Measurements from ENCODE around the gene PPARA. TPM values are rescaled to one million over a fixed set of nuclear protein-coding genes. Genes with fewer than 3 reads are reported as not detected.

Gene PPARA
- total and polyA plus RNA-seq, 2 donors (not counting 3 experiments of a cell fraction or from before 2014, with no cell fraction given), result 3.1 to 10.7 TPM

DNA sequence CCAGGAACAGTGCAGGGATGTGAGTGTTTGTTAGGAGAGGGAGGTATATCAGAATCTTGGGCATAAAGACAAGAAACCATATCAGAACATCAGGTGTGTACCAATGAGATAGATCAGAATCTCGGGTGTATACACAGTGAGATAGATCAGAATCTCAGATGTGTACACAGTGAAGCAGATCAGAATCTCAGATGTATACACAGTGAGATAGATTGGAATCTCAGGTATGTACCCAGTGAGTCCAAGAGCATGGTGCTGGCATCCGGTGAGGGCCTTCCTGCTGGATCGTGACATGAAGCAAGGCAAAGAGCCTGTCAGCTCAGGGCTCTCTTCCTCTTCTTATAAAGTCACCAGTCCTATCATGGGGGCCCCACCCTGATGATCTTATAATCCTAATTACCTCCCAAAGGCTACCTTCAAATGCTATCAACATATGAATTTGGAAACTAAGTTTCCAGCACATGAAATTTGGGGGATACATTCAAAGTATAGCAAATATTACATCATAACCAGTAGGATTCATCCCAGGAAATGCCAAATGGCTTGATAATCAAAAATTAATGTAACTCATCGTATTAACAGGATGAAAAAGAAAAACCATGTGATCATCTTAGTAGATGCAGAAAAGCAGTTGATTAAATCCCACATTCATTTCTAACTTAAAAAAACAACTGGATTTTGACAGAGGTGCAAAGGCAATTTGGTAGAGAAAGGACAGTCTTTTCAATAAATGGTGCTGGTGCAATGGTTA is 28.6 kb downstream of the PPARA start:
- H2AFZ ChIP-seq (ENCODE audit: low read depth, low read length), result no peak overlapping the region
- no peaks in the 10 kb centered on the region for H3K79me2 ChIP-seq (ENCODE audit: control insufficient read depth, insufficient read depth, low read length)
- H3K9me1 ChIP-seq (replicated peaks; ENCODE audit: control insufficient read depth, extremely low read depth, insufficient read depth, low read length), result no peaks in the 10 kb centered on the region
- intact Hi-C loops (cut with micrococcal nuclease), result no loop called here
- H3K4me2 ChIP-seq (ENCODE audit: insufficient read depth, low read length), result no peak overlapping the region
- H3K9ac ChIP-seq (replicated peaks; ENCODE audit: extremely low read depth, insufficient read depth, low read length), result no peak overlapping the region
- H3K27me3 ChIP-seq (ENCODE audit: control insufficient read depth in 2 of 2, insufficient read depth in 2 of 2, low read length in 2 of 2), result no peaks in the 10 kb centered on the region
- CTCF ChIA-PET, result no interaction called here
- no peak for TF ChIP-seq EZH2 (IDR thresholded peaks at IDR 0.05; ENCODE audit: borderline replicate concordance, low read depth, low read length, severe bottlenecking)
- no peak for TF ChIP-seq JUN (IDR thresholded peaks at IDR 0.05; ENCODE audit: borderline replicate concordance, insufficient read depth, insufficient read length, low read depth)
- TF ChIP-seq POLR2A (IDR thresholded peaks at IDR 0.05; ENCODE audit: low read depth, low read length), result no peak
- no peak for TF ChIP-seq GATA2 (IDR thresholded peaks at IDR 0.05; ENCODE audit: insufficient read depth, insufficient read length, low read depth, low read length)
- TF ChIP-seq, protein P1, sequence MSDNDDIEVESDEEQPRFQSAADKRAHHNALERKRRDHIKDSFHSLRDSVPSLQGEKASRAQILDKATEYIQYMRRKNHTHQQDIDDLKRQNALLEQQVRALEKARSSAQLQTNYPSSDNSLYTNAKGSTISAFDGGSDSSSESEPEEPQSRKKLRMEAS (IDR thresholded peaks at IDR 0.05; ENCODE audit: insufficient read depth, insufficient read length), result no peak
- TF ChIP-seq MYC (IDR thresholded peaks at IDR 0.05; ENCODE audit: low read depth, low read length), result no peak
- TF ChIP-seq POLR2AphosphoS5 (IDR thresholded peaks at IDR 0.05; ENCODE audit: insufficient read depth, low read depth, low read length), result no peak
- TF ChIP-seq, protein P2, sequence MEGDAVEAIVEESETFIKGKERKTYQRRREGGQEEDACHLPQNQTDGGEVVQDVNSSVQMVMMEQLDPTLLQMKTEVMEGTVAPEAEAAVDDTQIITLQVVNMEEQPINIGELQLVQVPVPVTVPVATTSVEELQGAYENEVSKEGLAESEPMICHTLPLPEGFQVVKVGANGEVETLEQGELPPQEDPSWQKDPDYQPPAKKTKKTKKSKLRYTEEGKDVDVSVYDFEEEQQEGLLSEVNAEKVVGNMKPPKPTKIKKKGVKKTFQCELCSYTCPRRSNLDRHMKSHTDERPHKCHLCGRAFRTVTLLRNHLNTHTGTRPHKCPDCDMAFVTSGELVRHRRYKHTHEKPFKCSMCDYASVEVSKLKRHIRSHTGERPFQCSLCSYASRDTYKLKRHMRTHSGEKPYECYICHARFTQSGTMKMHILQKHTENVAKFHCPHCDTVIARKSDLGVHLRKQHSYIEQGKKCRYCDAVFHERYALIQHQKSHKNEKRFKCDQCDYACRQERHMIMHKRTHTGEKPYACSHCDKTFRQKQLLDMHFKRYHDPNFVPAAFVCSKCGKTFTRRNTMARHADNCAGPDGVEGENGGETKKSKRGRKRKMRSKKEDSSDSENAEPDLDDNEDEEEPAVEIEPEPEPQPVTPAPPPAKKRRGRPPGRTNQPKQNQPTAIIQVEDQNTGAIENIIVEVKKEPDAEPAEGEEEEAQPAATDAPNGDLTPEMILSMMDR (IDR thresholded peaks at IDR 0.05; ENCODE audit: extremely low read depth in 1 of 2, insufficient read depth in 1 of 2, low read depth in 1 of 2, low read length in 2 of 2), result no peak
- no peak for TF ChIP-seq FOS (IDR thresholded peaks at IDR 0.05; ENCODE audit: borderline replicate concordance, insufficient read depth, low read length)
- FAIRE-seq, result no peak
- dilution Hi-C loops (cut with MboI; ENCODE audit: extremely low pct_ligation_motif_present, low sequenced_read_pairs), result no loop called here
- DNase-seq (ENCODE audit: low read depth, low spot score), result no peak
- POLR2A ChIA-PET, result no interaction called here
- no TSS peak for BruUV-seq (replicated peaks)
- no peaks in the 10 kb centered on the region for H4K20me1 ChIP-seq (replicated peaks; ENCODE audit: control insufficient read depth, extremely low read depth, insufficient read depth, low read length)
- H3K27ac ChIP-seq (ENCODE audit: insufficient read depth, low read depth, low read length), result no peak overlapping the region
- no peaks in the 10 kb centered on the region for H3K9me3 ChIP-seq (replicated peaks; ENCODE audit: control insufficient read depth, insufficient read depth, low read length)
- no peaks in the 10 kb centered on the region for H3K36me3 ChIP-seq (ENCODE audit: control insufficient read depth in 2 of 2, extremely low read depth in 1 of 2, insufficient read depth in 2 of 2, low read length in 2 of 2)
- H3K4me3 ChIP-seq (replicated peaks in 1 of 3; ENCODE audit: insufficient read depth in 1 of 3, low read depth in 1 of 3, low read length in 3 of 3), result no peak overlapping the region
- H3K4me1 ChIP-seq (ENCODE audit: control insufficient read depth, extremely low read depth, insufficient read depth, low read length), result no peaks in the 10 kb centered on the region
